ENCODE data around the gene PHKG1.

- no peak for TF ChIP-seq CTCF (IDR thresholded peaks at IDR 0.05)
- no peak for TF ChIP-seq POLR2A (IDR thresholded peaks at IDR 0.05)
These were observed 14.6 kb downstream of the PHKG1 start for GRCh38 chr7:56078196-56078595.
